GM18498 (cell line): Measurements from ENCODE around the gene PET100.
A peak's percentile ranks its signal among the peaks of the same experiment; 100 is the strongest.
"Not testable (repeated sequence)": the region's sequence is repeated elsewhere in the genome, so short reads cannot be mapped to it uniquely, and the experiment has no call there.

ENCODE experiments used
- ATAC-seq: cut with Tn5 transposase; IDR thresholded peaks from one replicate; pipeline ENCODE4 v1.9.1; 2021; ENCODE audit warnings: mild to moderate bottlenecking, moderate library complexity; ENCODE audit not compliant: unreplicated experiment

Gene PET100

GRCh38 chr19:7632340-7633203 is 3.0 kb downstream of the PET100 start:
- no peak for ATAC-seq

- ATAC-seq = no peak
These were observed 4.1 kb downstream of the PET100 start, which contains the start of gene PCP2 for GRCh38 chr19:7633698-7634097. TSS of gene PCP2 (minus strand) at chr19:7633719. CDS start at chr19:7633457, 262 bp downstream.

GRCh38 chr19:7635670-7636069 is 6.1 kb downstream of the PET100 start:
- no peak for ATAC-seq

- no peak for ATAC-seq
These were observed 6.7 kb downstream of the PET100 start for GRCh38 chr19:7636317-7636690.

- ATAC-seq = peak; percentile 75
These were observed 7.2 kb downstream of the PET100 start, which contains the start of gene STXBP2 for GRCh38 chr19:7636691-7637373. TSS of gene STXBP2 (plus strand) at chr19:7637110. CDS start at chr19:7637150, 40 bp downstream.

- peak; percentile 16 for ATAC-seq
These were observed 8.0 kb downstream of the PET100 start for GRCh38 chr19:7637374-7638256.

GRCh38 chr19:7638802-7639465 is 9.3 kb downstream of the PET100 start:
- ATAC-seq = no peak

GRCh38 chr19:7639863-7640348 is 10.3 kb downstream of the PET100 start:
- no peak for ATAC-seq

- no peak for ATAC-seq
These were observed 11.2 kb downstream of the PET100 start for GRCh38 chr19:7640803-7641202.

GRCh38 chr19:7641290-7642276 is 12.0 kb downstream of the PET100 start:
- no peak for ATAC-seq

- ATAC-seq = no peak
These were observed 12.9 kb downstream of the PET100 start for GRCh38 chr19:7642295-7643030.

- no peak for ATAC-seq
These were observed 13.4 kb downstream of the PET100 start for GRCh38 chr19:7643031-7643415.

GRCh38 chr19:7643629-7644549 is 14.3 kb downstream of the PET100 start:
- ATAC-seq = not testable (repeated sequence)

- no peak for ATAC-seq
These were observed 14.9 kb downstream of the PET100 start for GRCh38 chr19:7644550-7644877.

GRCh38 chr19:7645163-7645562 is 15.6 kb downstream of the PET100 start:
- no peak for ATAC-seq

GRCh38 chr19:7645656-7646425 is 16.2 kb downstream of the PET100 start:
- ATAC-seq = no peak

GRCh38 chr19:7646426-7646700 is 16.8 kb downstream of the PET100 start:
- ATAC-seq = no peak
